Ureter (tissue), 1 donor: ENCODE results near the gene MIPEP. TPM values are rescaled to one million over a fixed set of nuclear protein-coding genes. Genes with fewer than 3 reads are reported as not detected.

ENCODE experiments used
- DNase-seq: peaks from one replicate; pipeline ENCODE4 v3.0.0-alpha.2; 2020; ENCODE audit warnings: low spot score
- total RNA-seq: library from RNA; stranded (reverse); gene quantifications from one replicate; pipeline ENCODE4 v1.2.4, GENCODE V29; 2023
- donor health status: DM: yes; HTN: yes; CAD: no.

MIPEP gene
- total RNA-seq, 1 donor from 2014 or later: 24.2 TPM

DNA sequence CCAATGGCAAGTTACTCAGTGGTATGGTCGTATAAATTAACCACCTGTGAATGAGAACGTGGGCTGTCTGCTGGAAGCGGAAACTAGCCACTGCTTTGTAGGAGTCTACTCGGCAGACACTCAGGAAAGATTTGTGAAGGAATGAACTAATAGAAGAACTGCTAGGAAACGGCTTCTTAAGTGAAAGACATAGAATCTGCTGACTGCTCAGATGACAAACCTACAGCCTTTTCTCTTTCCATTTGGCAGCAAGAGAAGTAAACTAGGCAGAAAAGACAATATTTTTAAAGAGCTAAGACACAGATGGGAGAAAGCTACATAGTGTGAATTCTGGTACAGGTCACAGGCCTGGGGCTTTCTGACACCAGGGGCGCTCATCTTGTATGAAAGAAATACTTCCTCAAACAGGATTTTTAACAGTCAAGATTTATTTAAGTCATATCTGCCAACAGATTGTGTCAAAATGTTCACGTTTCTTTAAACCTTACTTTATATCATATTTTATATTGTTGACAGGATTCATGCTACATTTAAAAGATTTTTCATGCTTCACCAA, 78.4 kb downstream of the MIPEP start:
- DNase-seq: no peak

DNA sequence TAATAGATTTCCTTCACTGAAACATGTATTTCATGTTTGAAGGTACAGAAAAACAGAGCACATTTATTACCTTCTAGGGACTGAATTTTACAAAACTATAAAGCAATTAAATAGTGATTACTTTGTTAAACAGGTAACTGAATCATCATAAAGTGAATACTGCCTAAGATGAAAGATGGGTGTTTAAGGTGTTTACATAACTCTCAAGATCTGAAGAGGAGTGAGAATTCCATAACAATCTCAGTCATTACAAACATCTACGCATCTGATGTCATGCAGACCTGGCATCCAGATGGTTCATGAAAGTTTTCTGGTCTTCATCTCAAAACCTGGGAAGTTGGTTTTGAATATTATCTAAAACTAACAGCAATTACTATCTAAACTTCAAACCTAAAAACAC, 80.4 kb downstream of the MIPEP start:
- DNase-seq: no peak

DNA sequence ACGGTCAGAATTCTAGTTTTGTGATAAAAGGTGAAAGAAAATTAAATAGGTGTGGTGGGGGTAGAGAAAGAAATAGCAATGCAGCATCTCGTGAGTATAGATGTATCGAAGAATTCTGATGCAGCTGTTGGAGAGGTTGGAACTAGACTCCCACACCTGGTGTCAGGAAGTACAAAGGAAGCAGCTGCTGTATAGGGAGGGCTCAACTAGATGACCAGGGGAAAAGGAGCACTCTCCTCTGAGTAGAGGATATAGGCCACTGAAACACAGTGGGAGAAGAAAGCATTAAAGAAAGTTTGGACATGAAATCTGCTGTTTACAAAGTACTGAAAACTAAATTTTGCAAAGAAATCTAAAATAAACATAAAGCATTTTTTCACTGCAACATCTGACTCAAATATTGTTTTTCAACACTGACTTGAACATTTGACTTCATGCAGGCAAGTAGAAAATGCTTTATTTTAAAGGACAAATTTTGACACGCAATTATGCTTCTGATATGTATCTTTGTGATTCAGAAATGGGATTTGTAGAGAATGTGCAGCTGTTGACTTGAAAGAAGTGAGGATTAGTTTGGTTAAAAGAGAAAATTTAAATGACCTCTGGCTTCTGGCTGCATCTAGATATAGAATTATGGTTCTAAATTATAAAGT, 82.2 kb downstream of the MIPEP start:
- DNase-seq: no peak

DNA sequence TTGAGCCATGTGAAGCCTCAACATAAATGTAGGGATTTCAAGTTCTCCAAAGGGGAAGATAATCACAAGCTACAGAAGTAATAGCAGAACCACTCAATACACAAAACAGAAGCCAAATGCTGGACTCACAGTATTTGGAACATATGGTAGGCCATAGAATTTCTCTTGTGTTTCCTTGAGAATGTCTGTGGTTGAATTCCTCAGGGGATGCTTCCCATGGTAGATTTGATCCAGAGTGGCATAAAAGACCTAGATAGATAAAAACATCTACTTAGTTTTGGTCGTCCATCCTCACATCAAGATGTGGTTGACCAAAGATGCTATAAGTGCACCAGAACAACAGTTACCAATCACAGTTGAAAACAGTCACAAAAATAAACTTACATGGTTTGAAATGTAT, 83.4 kb downstream of the MIPEP start:
- no peak for DNase-seq

DNA sequence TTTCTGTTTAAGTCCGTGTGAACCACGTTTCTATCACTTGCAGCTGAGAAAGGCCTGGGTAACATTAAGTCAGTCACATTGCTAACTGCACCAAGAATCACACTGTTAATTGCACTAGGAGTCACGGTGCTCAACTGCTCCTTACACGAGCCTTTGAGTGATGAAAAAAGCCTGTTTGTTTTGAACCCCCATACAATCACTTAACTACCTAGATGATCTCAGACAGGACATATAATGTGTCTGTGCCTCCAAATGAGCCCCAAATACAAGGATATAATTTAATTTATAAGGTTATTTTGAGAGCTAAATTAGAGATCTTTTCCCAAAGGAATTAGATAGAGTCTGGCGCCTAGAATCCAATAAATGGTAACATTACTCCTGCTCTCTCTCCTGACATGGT, 84.1 kb downstream of the MIPEP start:
- DNase-seq: no peak

DNA sequence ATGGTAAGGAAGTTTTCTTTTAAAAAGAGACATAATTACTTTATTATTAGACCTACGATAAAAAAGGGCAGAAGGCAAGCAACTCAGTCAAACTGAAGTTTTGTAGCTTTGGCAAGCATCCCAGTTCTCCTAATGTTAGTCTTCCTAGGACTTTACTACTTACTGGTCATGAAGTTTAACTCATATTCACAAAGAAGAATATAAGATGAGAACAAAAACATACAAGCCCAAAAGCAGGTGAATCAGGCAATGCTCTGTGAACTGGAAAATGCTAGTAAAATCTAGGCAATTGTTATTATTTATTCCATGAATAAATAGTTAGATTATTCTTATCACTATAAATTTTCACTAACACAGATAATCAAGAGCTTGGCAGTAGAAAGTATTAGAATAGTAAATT, 85.0 kb downstream of the MIPEP start:
- DNase-seq: no peak

DNA sequence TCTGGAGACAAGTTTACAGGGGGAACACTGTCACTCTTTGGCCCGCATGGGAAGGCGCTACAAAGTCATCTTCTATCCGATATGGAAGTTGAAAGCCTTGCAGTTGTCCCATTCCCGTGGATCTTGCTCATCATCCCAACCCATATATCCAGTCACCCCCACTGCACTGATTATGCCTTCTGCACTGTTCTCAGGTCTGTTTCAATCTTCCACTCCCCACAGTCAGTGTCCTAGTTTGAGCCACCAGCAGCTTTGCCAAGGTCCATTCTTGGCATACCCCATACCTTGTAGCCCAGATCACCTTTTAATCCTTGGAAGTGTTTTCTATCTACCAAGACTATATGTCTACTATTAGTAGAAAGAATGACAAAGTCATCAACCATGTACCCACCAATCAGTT, 88.1 kb downstream of the MIPEP start:
- no peak for DNase-seq

DNA sequence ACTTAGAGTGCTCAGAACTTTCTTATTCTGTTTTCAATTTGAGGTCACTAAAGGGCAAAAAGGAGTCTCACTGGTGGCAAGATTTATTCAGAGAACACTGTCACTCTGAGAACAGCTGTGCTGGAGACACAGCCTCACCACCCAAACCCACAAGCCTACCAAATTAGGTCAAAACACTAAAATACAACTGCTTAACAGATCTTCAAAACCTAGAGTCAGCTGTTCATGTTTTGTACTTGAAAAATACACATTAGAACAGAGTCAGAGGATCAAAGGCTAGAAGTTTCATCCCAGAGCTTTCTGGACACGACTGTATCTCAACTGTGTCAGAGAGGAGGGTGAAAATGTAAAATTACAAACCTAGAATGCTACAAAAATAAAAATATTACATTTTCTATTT, 89.3 kb downstream of the MIPEP start:
- no peak for DNase-seq

DNA sequence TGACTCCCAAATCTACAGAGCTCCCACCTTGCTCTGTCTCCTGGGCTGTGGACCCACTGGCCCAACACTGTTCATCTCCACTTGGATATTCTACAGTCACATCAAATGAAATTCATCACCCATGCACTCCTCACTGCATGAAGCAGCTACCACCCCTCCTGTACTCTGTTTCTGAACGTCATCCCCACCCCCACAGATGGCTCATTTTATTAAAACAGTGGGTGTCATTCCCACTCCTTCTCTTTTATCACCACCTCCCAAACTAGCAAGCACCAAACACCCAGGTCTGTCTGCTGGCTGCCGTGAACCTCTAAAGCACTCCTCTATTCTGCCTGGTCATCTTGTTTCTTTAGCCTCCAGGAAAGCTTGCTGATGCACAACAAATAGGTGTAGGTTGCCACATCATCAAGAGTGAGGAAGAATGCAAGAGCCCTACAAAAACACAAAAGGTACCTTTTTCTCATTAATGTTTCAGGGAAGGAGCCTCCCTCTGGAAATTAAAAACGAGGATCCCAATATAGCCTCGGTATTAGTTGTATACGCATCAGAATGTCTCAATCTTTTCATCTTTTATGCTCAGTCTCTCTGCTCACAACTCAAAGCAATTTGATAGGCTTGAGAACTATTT, 91.8 kb downstream of the MIPEP start:
- no peak for DNase-seq

DNA sequence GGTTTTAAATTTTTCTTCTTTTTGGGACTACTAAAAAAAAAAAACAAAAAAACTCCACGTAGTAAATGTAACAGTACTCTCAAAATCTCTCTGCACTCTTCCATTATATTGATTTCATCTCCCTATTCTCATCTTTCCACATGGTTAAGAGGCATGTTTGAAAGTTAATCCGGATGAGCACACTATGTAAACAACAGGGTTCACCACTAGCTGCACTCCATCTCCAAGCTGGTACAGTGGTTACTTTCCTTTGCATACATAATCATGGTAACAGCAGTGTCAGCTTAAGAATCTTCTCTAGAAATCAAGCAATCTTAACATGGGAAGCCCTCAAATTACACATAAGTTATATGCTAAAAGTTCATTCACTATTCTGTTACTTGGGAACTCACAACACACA, 92.6 kb downstream of the MIPEP start:
- no peak for DNase-seq

DNA sequence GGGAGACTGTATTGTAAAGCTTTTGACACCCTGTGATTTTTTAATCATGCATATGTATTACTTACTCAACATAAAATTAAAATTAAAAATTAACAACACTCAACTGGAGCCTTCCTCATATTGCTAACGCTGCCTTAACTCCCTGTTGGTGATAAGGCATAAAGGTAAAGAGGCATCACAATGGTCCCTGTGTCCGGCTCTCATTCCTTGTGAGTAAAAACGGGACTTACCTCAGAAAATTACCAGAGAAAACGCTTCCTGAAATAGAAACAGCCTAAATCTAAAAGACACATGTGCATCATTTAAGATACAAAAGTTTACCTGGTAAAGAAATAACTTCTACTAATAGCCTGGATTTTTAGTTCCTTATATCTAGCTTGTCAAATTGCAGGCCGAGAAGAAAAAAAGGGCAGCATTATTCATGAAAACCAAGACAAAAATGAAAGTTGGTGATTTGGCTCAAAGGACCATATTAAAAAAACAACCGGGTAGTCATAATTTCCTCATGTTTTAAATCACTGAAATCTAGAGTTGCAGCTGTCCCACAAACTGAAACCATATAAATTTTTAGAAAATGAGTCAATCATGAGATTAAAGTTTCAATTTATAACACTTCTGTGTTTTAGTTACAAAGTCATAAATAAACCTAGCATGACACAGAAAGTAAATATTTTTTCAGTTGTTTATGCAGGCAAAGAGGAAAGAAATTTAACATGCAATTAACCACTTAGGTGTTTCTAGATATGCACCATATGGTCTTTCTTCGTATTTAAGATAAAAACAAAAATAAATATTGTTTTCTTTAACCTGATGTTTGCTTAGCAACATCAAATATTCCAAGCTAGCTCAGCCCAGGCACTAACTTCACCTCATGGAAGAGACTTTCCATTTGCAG, 94.7 kb downstream of the MIPEP start:
- DNase-seq: no peak

DNA sequence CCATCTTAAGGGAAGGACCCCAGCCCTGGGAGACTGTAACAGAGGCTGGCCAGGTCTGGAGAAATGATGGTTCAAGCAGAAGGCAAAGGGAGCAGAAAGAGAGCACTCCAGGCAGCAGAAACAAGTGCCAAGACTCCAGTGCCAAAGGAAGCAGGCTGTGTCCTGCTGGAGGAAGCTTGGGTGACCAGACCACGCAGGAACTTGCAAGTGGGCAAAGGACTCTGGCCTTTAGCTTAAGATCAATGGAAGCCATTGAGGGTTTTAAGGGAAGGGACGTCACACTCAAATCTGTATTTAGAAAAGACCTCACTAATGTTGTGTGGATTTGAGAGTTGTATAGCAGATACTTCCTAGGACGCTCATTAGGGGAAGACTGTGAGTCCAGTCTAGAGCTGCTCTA, 95.5 kb downstream of the MIPEP start:
- no peak for DNase-seq

DNA sequence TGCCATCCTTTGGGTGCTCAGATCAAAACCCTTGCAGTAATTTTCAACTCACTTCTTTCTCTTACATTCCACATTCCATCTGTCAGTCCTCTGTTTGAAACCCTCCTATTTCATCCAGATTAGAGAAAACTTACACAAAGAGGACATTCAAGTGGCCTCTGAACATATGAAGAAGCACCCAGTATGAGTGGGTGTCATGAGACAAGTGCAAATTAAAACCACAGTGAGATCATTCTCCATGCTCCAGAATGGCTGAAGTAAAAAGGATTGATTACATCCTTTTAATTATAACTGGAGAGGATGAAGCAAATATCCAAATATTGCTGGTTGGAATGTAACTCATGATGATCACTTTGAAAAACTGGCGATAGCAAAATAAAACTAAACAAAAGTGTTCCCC, 96.5 kb downstream of the MIPEP start:
- DNase-seq: no peak

DNA sequence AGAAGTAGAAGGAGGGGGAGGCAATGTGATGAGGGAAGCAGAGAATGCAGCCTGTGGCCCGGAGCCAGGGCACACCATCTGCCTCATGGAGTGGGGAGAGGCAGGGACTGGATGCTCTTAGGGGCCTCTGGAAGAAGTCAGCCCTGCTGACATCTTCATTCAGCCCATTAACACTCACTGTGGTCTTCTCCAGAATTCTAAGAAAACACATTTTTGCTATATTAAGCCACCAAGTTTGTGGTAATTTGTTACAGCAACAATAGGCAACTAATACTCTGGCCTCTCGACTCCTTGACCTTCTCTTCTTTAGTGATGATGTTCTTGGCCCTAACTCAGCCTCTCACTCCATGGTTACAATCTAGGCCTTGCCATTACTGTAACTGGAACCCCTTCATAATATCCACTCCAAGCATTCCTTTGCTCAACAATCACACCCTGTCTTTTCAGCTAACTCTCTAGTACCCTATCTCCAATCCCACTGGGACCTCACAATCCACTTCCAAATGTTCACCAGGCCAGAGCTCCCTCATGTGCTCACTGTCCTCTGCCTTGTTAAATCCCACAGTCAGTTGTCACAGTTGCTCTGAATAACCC, 98.5 kb downstream of the MIPEP start:
- DNase-seq: no peak

DNA sequence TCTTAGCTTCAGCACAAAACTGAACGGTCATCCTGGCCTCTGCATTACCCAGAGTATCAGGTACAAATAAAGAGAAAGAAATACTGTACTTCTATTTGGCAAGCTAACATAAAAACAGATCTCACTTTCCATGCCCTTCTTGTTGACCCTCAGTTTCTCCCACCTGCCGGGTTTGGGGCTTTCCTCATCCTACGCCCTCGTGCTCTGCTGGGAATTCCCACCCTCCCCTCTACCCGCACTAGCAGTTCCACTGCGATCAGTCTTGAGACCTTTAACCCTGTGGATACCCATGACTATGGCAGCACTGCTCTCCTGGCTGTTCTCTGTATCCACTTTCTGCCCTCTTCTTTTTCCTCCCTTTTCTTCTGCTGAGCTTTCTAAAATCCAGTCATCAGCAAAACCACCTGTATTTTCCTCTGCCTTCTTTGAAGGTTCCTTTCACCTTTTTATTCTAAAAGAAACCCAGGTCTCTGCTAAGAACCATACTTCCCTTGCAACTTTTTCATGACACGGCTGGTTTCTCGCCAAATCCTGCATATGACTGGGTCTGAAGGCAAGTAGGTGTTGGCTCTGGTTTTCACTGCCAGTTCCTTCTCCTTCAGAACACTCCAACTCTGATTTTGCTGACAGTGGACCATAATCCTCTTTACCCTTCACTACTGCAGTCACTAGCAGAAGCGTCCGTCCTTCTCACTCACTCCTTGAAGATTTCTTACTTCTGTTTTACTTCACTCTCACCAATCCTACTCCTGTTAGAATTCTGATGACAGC, 99.4 kb downstream of the MIPEP start:
- DNase-seq: no peak

DNA sequence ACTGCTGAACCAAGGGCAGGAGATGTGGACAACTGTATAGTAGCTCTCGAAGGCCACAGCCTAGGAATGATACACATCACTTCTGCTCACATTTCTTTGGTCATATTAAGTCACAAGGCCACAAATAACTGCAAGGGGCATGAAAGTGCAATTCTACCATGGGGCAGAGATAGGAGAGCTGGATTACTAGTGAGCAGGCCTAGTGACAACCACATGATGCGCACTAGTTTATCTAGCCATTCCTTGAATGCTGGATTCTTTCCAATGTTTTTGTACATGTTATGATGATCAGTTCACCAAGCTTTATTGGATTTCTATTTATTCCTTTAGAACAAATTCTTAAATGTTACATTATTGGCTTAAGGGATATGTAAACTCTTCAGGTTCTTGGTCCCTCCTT, 100.7 kb downstream of the MIPEP start:
- no peak for DNase-seq

DNA sequence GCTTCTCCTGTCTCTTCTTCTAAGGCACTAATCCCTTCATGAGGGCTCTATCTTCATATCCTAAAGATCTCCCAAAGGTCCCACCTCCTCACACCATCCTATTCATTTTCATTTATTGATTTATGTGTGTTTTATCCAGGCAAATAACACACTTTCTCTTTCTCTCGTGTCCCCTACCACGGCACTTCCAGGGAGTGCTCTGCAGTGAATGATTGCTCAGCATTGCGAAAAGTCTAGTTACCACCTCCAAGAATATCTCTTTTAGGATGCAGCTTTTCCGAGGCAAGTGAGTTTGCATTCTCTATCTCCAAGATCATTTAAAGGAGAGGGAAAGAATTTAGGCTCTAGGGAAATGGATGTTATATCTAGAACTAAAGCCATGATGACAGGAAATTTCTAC, 101.7 kb downstream of the MIPEP start:
- DNase-seq: no peak

DNA sequence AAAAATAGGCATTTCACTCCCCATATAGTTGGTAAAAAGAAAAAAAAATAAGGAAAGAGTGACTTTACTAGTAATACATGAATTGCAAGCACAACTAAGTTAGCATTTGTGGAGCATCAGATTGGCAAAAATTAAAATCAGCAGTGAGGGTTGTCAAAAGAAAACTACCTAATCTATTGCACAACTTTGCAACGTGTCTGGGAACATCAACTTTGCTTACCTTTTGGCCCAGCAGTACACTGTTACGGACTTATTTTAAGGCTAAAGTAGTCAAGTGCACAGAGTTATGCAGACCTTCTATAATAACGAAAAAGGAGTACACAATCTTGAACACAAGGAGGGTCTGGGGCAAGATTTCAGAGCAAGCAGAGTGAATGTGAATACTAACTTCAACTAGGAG, 102.6 kb downstream of the MIPEP start:
- DNase-seq: no peak

DNA sequence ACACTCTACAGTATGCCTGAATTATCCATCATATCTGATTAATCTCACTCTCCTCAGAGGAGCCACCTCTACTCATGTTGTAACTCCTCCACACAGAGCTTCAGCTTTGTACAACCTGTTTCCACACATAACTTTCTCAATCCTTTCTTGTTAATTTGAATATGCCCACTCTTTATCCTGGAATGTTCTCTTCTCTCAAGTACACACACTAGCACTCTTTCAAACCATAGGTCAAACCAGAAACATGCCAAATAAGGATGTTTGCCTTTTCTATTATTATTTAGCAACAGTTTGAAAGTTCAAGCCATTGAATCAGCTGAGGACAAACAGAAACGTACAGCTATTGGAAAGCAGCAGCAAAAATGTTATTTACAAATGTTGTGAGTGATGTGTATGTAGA, 110.3 kb downstream of the MIPEP start:
- no peak for DNase-seq

DNA sequence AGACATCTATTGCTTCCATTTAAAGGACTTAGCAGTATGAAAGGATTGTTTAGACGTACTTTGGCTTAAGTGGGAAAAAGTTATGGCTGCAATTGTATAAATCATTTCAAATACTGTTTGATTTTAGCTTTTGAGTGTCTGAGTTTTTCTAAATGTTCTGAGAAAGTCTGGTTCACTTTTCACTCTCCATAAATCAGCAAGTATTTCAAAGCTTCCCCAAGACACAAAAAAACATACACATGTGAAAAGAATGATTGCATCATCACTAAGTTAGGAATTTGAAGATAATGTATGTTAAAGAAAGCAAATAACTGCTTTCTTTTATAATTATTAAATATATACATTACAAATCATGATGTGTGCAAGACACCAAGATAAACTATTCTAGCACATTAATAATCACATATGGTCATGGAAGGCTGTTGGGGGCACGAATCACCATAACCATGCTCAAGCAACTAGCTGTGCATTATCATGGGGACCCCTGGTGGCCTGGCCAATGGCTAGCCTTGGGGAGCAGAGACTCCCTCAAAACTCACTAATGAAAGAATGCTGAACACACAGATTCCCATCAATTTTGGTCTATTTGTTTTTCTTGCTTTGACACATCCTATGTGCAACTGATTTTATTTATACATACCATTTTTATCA, 111.1 kb downstream of the MIPEP start:
- no peak for DNase-seq

DNA sequence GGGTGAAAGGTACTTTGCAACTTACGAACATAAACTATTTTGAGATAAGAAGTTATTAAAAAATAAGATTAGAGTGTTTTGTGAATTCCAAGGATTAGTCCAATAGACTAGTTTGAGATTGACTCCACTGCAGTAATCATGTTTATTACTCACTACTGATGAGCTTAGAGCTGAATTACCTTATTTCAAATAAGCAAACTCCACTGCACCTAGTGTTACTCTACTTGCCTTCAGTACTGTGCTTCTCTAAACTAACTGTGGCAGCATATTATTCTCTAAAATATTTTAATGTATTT, 111.7 kb downstream of the MIPEP start:
- DNase-seq: no peak
